ENCODE results near the gene AIF1L. TPM values are rescaled to one million over a fixed set of nuclear protein-coding genes. Genes with fewer than 3 reads are reported as not detected.

AIF1L gene
- total and polyA plus RNA-seq, 2 of the 13 experiments (the other 11 are each of a cell fraction or from before 2014, with no cell fraction given), result 12.4 to 36.5 TPM

DNA sequence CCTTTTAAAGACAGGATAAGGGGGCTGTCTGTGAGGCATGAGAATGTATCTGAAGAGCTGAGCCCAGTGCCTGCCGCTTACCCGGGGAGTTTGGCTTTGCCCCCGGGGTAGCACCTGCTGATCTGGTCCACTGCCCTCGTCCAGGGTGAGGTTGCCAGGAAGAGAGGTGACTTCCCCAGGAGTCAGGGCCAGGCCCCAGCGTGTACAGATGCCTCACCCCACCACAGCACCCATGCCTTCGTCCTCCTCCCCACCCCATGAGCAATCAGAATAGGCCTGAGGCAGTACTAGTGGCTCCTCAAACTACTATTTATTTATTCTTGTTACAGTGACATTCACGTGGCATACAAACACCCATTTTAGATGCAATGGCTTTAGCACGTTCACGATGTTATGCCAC lies 15.7 kb upstream of the AIF1L start (continued):
- TF ChIP-seq SKIL (CRISPR knock-in tag; IDR thresholded peaks at IDR 0.05; ENCODE audit: borderline replicate concordance) (no peak), SMAD1 (CRISPR knock-in tag; IDR thresholded peaks at IDR 0.05; ENCODE audit: borderline replicate concordance, low read depth) (no peak), HDAC1 (CRISPR knock-in tag; IDR thresholded peaks at IDR 0.05) (no peak), STAG1 (CRISPR knock-in tag; IDR thresholded peaks at IDR 0.05) (no peak), FOXC1 (CRISPR knock-in tag; IDR thresholded peaks at IDR 0.05; ENCODE audit: borderline replicate concordance) (no peak), PTBP1 (IDR thresholded peaks at IDR 0.05; ENCODE audit: low read depth, low read length, poor library complexity, severe bottlenecking) (no peak), ZNF703 (CRISPR knock-in tag; IDR thresholded peaks at IDR 0.05; ENCODE audit: borderline replicate concordance) (no peak)

DNA sequence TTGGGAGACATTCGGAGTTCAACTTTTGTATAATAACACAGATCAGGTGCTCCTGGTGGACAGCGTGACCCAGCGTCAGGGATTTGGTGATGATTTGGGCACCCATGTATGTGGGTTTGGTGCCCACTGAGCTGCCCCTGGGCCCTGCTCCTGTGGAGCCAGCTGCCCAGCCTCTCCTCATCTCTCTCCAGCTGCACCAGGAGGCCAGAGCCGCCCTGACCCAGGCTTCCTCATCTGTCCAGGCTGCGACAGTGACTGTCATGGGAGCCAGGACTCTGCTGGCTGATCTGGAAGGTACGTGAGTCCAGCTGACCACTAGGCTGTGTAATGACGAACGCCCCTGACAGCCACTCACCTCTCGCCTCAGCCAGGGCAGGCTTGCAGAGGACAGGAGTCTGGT lies 14.5 kb upstream of the AIF1L start:
- Histone ChIP-seq H3K9ac (ENCODE audit: insufficient read depth, low read depth, low read length) (no peak overlapping the region), H3K9me3 (ENCODE audit: low read length) (no peaks in the 10 kb centered on the region), H4K20me1 (ENCODE audit: insufficient read depth, low read length) (no peaks in the 10 kb centered on the region), H3K4me3 (replicated peaks in 1 of 3; ENCODE audit: insufficient read depth in 1 of 3, low read depth in 2 of 3, low read length in 3 of 3) (no peak overlapping the region), H3K27me3 (ENCODE audit: control insufficient read depth in 1 of 2, insufficient read depth in 2 of 2, low read length in 2 of 2) (peaks cover 4 to 59% of the 10 kb centered on the region in 2 experiments), H3K79me2 (ENCODE audit: insufficient read depth, low read length) (no peaks in the 10 kb centered on the region), H3K4me2 (ENCODE audit: low read depth, low read length) (no peak overlapping the region), H3K36me3 (replicated peaks in 1 of 2; ENCODE audit: control insufficient read depth in 1 of 2, insufficient read depth in 2 of 2, low read length in 2 of 2) (no peaks in the 10 kb centered on the region), H2AFZ (ENCODE audit: low read length) (no peak overlapping the region), H3K27ac (ENCODE audit: extremely low read length, insufficient read depth, low read length) (no peak overlapping the region), H3K4me1 (ENCODE audit: insufficient read depth, low read length) (peaks cover 49% of the 10 kb centered on the region)
- intact Hi-C loops (cut with micrococcal nuclease; ENCODE audit: unreplicated experiment) (no loop called here), in situ Hi-C loops (cut with HindIII; ENCODE audit: extremely low pct_ligation_motif_present, low pct_unique_long_range_greater_than_20kb) (no loop called here)
- FAIRE-seq (no peak), ATAC-seq (peak; percentile 28), DNase-seq (ENCODE audit: low spot score) (no peak)
- ChIA-PET POLR2A (no interaction called here), CTCF (ENCODE audit: low intra/inter-chr PET ratio, low total read pairs) (no interaction called here)
- BruUV-seq (replicated peaks), result no TSS peak
- 64% methylated on average over 4 of the region's 9 CpGs for WGBS (ENCODE audit: low lambda C conversion rate)
- TF ChIP-seq HNF4A (CRISPR knock-in tag; IDR thresholded peaks at IDR 0.05), result no peak
- TF ChIP-seq, protein P1, sequence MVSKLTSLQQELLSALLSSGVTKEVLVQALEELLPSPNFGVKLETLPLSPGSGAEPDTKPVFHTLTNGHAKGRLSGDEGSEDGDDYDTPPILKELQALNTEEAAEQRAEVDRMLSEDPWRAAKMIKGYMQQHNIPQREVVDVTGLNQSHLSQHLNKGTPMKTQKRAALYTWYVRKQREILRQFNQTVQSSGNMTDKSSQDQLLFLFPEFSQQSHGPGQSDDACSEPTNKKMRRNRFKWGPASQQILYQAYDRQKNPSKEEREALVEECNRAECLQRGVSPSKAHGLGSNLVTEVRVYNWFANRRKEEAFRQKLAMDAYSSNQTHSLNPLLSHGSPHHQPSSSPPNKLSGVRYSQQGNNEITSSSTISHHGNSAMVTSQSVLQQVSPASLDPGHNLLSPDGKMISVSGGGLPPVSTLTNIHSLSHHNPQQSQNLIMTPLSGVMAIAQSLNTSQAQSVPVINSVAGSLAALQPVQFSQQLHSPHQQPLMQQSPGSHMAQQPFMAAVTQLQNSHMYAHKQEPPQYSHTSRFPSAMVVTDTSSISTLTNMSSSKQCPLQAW (CRISPR knock-in tag; IDR thresholded peaks at IDR 0.05), result no peak
